ENCODE measurements around the gene FGF3.
A peak's percentile ranks its signal among the peaks of the same experiment; 100 is the strongest.

FGF3 gene

DNA sequence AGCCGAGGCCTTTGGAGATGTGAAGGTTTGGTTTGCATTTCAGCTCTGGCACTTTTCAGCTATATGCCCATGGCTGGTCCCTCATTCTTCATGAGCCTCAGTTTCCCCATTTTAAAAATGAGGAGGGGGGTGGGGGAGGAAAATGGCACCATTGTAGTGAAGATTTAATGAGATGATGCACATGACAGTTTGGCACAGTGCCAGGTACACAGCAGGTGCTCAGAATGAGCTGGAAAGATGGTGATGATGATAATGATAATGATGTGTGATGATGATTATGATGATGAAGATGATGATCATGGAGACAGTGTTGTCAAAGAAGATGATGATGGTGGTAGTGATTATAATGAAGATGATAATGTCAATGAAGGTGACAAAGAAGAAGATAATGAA lies 24.3 kb upstream of the FGF3 start:
- DNase-seq = no peak

DNA sequence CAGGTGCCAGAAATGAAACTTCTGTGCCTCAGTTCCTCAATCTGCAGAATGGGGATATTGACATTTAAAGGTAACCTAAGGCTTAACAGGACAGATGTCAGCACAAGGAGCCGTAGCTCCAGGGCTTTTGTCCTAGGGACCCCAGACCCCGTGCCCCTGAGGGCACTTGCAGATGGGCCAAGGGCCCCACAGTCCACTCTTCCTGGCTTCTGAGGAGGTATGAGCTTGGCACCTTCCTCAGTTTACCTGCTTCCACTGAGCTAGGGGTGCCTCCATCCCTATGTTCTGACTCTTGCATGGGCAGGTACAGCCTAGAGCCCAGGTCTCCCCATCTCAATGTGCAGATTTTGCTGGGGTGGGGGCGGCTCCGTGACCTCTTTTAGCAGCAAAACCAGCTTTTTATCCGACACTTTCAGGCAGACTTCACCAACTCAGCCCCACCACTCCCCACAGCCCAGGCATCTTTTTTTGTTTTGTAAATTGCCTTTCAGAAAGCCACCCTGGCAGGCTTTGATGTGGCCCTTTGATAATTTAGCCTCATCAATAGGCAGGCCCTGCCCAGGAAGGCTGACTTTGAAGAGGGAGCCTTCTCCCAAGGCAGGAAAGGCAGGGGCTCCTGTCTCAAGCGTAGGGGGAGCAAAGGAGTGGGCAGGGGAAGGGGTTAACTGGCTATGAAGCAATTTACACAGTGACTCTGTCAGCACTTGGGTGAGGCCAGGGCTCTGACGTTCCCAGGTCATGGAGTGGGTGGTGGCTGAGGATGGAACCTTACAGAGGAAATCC lies 23.7 kb upstream of the FGF3 start:
- no peak for DNase-seq

DNA sequence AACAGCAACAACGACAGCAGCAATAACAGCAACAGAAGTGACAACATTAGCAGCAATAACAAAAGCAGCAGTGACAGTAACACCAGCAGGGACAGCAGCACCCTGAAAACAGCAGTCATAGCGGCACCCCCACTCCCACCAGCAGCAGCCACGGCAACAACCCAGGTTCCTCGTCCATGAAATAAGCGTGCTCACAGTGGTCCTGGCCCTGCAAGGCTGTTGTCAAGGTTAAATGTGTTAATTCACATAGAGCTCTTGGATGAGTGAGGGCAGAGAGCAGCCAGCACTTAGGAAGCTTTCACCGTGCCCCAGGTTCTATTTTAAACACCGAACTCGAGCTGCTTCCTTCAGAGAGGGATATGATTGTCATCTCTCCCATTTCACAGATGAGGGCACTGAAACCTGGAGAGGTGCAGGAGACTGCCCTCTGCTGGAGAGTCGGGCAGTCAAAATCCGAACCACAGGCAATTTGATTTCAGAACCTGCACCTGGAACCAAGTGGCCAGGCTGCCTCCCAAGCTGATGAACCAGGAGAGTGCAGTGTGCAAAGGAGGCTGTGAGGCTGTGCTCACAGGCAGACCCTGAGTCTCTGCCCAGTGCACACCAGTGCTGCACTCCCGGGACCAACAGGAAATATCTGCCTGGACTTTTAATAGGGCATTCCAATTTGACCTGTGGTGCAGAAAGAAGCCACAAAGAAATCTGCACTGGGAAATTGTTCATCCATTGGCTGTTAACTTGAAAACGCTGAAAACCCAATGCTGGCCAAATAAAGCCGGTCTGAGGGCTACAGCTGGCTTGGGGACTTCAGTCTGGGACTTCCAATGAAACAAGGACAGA lies 22.9 kb upstream of the FGF3 start:
- peak; percentile 29 for DNase-seq

DNA sequence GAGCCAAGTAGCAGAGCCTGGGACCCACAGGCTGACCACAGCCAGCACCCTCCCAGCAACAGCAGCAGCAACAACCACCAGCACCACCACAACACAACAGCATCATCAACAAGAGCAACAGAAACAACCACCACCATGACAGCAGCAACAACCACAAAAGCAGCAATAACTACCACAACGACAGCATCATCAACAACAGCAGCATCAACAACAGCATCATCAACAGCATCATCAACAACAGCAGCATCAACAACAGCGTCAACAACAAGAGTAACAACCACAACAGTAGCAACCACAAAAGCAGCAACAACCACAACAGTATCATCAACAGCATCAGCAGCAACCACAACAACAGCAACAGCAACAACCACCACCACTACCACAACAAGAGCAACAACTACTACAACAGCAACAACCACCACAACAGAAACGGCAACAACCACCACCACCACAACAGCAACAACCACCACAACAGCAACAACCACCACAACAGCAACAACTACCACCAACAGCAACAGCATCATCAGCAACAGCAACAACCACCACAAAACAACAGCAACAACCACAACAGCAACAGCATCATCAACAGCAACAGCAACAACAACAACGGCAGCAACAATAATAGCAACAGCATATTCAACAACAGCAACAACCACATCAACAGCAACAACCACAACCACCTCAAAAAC lies 22.1 kb upstream of the FGF3 start:
- no peak for DNase-seq

DNA sequence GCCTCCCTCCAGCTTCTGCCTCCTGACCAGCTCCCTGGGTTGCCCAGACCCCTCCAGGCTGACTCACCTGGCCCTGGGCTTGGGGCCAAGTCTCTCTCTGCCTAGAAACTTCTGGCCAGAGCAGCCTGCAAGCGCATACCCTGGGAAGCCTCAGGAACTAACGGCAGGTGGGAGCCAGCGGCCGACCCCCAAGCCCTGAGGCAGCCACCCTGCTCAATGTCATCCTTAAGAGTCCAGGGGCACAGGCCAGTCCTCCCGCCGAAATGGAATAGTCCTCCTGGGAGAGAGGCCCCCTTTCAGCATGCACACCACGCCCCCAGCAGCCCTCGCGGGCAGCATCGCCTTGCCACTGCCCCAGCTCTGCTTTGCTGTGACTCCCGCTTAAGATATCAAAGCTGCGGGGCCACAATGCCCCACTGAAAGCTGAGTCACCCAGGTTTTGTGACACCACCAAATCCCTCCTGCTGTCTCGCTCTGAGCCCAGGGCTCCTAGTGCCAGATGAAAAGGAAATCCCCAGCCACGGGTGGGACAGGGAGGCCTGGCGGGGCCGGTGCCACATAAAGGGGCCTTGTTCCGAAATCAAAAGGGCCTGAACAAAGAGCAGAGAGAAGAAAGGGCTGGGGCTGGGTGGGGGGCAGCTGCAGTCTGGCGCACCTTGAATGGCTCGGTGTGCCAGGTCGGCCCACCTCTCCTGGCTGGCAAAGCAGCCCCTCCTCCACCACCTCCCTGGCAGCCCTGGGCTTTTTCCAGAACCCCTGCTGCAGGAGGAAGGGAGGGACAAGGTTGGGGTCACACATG lies 21.4 kb upstream of the FGF3 start:
- DNase-seq = peak; percentile 74

DNA sequence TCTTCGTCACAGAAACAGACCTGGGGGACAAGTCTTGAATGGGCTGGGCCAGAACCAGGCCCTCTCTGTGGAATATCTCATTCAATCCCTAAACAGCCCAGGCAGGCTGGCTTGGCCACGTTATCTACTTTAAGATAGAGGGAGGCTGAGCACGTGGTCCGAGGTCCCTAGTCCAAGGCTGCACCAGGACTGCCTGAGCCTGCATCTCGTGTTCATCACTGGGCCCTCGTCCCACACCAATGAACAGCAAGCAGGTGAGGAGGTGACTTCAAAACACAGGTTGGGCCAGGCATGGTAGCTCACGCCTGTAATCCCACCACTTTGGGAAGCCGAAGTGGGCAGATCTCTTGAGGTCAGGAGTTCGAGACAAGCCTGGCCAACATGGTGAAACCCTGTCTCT lies 20.3 kb upstream of the FGF3 start:
- DNase-seq = no peak

DNA sequence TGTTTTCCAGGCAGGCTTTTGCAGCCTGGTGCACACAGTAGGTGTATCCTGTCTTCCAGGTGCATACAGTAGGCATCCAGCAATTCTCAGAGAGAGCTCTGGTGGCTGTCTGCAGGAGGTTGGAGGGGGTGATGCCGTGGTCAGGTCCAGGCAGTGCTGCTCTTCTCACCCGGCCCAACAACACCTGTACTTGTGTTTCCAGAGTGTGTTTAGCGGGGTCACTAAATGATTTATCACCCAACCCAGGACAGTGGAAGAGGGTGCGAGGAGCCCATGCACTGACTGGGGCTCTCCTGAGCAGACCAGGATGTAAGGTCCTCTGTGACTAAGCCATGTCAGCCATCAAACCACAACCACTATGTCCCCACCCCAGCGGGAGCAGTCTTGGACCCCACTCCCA lies 18.6 kb upstream of the FGF3 start:
- no peak for DNase-seq

DNA sequence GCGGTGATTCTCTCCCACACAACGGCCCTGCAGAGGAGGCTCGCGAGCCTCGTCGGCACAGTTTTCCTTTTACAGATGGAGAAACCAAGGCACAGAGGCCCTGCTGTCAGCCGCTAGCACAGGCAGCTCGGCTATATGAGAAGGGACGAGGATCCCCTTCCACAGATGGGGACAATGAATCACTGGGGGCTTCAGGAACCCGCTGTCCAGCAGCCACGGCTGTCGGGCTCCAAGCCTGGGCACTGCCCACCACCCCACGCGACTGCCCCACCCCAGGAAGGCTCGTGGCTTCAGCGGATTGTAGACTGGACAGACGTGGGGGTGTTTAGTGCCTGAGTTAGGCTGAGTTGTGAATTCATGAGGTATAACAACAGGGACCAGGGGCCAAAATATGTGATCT lies 17.2 kb upstream of the FGF3 start:
- DNase-seq = no peak

DNA sequence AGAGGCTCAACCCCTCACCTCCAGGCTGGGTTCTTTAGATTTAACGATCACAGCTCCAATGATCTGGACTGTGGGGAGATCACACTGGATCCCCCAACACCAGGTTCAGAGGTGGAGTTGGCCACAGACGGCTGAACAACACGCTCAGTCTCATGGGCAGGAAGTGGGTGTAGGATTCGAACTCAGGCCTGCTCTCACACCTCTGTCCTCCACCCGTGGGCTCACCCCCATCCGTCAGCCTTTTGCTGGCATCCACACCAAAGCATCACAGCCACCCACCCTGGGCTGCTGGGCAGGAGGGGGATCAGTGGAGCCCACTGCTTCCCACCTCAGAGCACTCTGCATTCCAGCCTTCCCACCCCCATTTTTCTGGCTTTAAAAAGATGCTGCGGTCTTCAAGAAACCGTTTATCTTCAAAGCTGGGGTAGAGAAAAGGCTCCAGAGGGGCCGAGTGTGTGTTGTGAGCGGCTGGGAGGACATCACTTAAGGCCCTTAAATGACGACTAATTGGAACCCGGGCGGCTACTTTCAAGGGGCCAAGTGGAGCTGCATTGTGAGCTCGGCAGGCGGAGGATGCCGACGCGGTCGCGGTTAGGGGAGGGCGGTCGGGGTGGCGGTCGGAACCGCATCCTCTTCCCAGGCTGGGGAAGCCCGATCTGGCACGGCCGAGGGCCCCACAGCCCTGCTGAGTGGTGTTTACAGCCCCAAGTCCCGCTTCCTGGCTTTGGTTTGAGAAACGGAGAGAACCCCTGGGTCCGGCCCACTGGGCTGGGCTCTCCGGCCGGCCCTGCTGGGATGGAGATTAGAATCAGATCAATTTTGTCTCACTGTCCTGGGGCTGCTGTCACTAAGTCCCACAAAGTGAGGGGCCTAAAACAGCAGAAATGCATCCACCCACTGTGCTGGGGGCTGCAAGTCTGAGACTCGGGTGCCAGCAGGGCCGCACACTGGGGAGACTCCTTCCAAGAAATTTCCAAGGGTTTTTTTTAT lies 15.9 kb upstream of the FGF3 start:
- DNase-seq = no peak

DNA sequence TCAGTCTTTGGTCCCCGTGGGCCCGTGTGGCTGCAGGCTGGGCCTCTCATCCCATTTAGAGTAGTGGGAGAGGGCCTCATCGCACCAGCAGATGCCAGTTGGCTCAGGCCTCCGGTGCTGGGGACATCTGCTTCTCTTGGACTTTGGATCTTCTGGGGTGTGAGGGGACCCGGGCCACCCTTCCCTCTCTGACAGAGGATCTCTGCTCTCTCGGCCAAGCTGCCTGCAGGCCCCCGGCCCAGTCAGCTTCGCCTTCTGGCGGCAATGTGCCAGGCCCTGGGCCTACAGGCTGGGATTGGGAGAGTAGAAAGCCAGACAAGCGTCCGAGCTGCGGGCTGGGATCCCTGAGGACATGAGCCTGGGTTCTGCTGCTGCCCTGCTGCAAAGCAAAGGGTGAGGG lies 15.0 kb upstream of the FGF3 start:
- DNase-seq = no peak

DNA sequence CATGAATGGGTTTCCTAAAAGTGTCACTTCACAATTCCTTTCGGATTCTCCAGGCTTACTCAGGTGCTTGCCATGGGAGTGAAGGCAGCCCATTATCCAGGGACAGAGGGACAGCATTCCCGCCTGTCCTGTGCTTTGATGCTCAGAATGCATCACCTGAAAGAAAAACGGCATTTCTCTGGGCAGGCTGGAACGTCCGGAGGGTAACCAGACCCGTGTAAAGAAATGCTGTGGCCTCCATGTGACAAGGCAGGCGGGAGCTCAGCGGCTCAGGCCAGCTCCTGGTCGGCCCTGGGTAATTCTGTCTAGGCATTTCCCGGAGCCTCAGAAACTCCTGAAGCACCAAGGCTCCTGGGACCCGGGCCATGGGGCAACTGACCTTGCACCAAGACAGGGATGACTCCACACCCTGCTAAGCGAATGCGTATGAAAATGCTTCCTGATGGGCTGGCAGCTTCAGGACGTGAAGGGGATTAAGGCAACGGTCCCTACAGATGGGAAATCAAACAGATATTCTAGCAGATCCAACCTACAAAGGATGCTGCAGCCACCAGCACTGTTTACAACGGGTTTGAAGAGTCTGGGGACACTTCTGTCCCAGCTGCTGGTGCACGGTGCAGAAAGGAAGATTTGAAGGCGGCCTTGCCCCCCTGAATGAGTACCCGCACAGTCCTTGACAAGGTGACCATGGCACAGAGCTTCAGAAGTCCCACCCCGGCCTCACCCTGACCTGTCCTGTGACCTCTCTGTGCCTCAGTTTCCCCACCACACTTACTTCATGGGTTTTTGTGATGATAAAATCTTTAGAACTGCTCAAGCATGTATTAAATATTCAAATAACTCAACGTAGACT lies 13.6 kb upstream of the FGF3 start:
- DNase-seq = no peak

DNA sequence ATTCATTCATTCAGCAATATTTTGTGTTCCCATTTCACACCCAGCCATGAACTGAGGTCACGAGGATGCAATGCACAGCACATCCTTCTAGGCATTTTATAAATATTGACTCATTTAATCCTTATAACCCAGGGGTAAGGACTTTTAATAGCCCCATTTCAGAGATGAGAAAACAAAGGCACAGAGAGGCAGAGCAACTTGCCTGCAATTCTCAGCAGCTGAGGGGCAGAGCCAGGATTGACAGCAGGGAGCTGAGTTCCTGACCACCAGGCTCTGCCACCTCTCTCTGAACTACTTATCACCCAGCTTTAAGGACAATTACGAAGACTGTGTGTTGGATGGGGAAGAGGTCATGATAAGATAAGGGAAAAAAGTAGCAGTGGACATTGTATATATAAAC lies 12.8 kb upstream of the FGF3 start:
- no peak for DNase-seq

DNA sequence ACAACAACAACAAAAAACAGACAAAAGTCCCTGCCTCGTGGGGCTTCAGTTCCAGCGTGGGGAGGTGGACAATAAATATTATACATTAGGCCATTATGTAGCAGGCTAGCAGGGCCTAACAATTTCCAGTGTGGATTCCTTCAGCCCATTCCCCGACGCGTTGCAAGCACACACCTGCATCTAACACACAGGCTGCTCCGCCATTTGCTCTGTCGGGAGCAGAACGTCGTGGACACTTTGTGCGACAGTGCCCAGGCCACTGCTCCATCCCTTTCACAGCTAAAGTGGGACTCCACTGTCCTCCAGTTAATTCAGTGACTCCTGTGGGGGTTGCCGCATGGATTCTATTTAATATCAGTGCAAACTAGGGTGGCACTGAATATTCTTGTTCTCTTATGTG lies 10.9 kb upstream of the FGF3 start:
- no peak for DNase-seq

DNA sequence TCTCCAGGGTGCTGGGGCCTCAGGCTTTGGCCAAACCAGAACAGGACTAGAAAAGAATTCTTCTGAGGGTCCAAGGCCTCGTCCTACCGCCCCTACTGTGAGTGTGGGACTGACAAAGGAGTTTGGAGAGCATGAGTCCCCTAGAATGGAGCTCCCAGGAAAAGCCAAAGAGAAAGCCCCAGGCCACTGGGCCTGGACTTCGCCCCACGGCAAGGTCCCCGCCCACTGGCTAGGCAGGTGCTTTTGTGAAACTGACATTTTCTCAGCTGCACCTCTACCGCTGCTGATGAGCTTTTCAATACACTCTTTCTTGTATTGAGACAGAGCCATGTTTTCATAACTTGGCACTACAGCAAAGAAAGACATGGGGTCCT lies 9.7 kb upstream of the FGF3 start:
- DNase-seq = no peak

DNA sequence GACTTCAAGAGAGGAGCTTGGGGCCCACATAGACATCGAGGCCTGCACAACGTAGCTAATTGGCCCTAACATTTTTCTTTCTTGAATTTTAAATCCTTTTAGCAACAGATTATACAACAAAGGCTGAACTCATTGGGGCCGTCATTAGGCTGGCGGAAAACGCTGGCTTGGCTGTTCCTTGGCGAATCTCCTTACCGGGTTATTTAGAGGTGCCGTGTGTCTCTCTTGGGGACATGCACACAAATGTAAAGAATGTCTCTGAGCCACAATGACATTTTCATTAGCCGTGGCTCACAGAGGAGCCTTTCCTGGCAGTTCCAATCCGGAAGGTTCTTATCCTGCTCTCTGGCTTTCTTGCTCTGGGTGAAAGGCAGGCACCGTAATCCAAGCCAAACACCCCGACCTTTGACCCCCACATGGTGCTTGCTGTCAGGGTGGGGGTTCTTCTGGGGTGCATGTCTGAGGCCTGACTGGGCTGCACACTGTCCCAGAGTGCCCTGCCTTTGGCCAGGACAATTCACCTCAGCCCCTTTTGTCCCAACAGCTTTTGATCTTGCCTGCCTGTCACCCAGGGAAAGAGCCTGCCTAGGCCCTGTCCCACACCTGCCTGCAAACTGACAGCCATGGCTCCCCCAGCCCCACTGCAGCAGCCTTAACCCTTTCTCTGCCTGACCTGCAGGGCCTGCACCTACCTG lies 9.2 kb upstream of the FGF3 start:
- no peak for DNase-seq

DNA sequence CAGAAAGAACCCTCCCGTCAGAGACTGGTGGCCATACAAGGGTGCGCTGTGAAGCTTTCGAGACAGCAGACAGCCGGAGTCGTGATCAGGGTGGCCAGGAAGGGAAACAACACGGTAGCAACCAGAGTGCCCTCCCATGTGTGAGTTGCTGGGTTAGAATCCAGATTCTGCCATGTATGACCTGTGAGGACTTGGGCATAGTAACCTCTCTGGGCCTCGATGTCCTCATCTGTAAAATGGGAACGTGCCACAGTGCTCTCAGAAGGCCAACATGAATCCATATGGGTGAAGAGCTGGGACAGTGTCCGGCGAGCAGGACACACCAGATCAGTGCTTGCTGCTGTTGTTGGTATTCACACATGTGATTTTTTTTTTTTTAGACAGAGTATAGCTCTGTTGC lies 7.6 kb upstream of the FGF3 start:
- no peak for DNase-seq

DNA sequence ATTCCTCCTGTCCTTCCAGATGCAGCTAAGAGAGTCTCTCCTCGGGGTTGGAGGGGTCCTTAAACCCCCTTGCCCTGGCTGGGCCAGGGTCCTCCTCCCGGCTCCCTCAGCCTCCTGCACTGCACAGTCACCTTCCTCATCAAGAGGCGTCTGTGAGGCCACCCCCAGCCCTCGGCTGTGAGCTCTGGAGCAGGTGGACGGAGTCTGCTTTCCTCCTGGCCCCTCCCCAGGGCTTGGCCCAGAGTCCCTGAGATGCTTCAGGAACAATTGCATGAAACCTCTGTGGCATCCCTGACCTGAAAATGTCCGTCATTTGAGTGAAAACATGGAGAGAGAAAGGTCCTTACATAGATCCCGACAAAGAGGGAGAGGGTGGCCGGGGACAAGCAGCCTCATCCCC lies 6.7 kb upstream of the FGF3 start:
- DNase-seq = no peak

DNA sequence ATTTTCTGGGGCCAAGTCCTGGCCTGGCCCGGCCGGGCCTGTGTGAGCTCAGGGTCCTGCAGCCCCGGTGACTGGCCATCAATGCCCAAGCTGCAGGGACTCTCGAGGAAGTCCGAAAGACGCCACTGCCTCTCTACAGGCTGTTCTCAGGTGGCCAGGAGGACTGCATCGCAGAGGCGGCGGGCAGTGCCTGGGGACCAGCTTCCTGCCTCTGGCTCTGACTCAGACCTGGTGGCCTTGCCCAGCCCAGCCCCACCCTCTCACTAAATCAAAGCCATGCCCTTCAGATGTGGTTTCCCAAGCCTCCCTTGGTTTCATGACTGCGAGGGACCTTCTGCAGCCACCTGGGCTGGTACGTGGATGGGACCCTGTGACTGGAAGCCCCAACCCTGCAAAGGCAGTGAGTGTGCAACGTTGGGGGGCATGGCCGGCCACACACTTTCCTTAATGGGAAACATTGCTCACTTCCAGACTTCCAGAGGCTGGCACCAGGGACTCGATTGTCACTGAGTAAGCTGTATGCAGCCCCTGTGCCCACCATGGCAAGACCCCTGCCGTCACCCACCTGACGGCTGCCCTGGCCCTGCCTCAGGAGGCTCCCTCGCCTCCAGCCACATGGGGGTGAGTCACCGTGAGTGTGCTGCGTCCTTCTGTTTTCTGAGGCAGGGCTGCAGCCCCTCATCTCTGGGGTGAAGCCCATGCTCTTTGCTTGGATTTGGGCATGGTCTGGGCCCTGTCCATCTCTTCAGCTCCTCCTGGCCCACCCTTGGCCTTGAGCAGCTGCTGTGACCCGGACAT lies 6.0 kb upstream of the FGF3 start:
- no peak for DNase-seq

DNA sequence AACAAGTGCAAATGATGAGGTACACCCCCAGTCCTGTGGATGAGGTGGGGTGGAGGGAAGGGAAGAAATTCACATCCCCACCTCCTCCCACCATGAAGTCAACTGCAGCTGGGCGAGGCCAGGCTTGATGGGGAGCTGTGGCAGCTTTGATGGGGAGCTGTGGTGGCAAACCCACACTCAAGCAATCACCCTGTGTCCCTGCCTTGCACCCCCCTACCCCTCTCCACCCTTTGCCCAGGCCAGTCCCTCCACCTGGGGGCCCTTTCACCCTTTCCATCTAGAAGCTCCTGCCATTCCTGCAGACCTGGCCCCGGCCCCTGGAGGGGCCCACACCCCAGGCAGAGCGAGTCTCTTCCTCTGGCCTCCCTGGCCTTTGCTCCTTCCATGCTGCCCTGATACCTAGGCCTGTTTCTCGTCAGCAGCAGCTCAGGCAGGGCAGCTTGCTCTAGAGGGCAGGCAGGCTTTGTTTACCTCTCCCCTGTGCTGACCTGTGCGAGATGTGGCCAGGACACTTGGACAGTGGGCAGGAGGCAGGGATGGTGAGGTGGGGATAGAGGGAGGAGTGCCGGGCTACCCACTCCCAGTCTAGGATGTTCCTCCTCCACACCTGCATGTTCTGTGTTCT lies 4.5 kb upstream of the FGF3 start:
- DNase-seq = no peak

Data from NCI-H69 (cell line).